ENCODE results near the gene ACOX3.

The ACOX3 gene

GRCh38 chr4:8321220-8321619 is 119.3 kb downstream of the ACOX3 start:
- Histone ChIP-seq H3K79me2 (ENCODE audit: insufficient read depth, low read depth) (no peaks in the 10 kb centered on the region), H3K4me3 (IDR thresholded peaks at IDR 0.05; ENCODE audit: insufficient read depth, low read depth, low read length) (no peak overlapping the region), H3K27me3 (ENCODE audit: insufficient read depth, low read depth) (no peaks in the 10 kb centered on the region; the same call in 1 of the 2 replicates), H3K4me2 (no peak overlapping the region), H3K27ac (no peak overlapping the region), H3K9ac (no peak overlapping the region), H3K4me1 (ENCODE audit: low read depth, poor library complexity, severe bottlenecking) (no peaks in the 10 kb centered on the region), H3K36me3 (ENCODE audit: insufficient read depth) (no peaks in the 10 kb centered on the region), H2AFZ (ENCODE audit: low read depth) (no peak overlapping the region), H4K20me1 (ENCODE audit: insufficient read depth) (no peaks in the 10 kb centered on the region)
- no peak for TF ChIP-seq CTCF (conservative IDR thresholded peaks at IDR 0.05; ENCODE audit: low read depth, low read length)

- Histone ChIP-seq H3K4me3 (IDR thresholded peaks at IDR 0.05; ENCODE audit: insufficient read depth, low read depth, low read length) (no peak overlapping the region), H3K4me1 (ENCODE audit: low read depth, poor library complexity, severe bottlenecking) (no peaks in the 10 kb centered on the region)
Measured at GRCh38 chr4:8320386-8320750, 120.2 kb downstream of the ACOX3 start.

DNA sequence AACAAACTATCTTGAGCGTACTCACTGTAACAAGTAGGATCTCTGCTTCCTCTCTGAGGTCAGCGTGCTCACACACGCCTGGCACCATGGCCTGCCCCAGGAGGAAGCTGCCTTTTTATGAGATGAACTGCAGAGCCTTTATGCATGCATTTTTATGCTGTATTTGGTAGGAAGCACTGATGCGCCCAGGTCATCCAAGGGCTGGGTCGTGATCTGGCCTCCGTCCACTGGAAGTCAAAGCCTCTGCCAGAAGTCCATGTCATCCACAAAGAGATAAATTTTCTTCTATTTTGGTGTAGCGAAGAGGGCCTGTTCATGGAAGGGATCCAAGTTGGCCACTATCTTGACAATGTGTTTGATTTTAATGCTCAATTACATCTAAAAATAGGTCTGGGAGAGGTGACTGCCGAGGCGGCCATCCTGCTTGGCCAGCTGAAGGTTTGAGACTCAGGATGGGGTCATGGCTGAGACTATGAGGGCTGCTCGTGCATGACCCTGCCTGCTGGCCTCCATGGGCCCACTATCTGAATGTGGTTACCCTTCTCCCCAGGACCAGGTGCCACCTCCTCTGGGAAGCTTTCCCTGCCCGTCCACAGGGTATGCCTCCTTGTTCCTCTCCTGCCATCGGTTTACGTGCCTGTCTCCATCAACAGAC is 120.7 kb downstream of the ACOX3 start:
- Histone ChIP-seq H3K27ac (no peak overlapping the region), H3K4me2 (no peak overlapping the region), H3K4me3 (IDR thresholded peaks at IDR 0.05; ENCODE audit: insufficient read depth, low read depth, low read length) (no peak overlapping the region), H4K20me1 (ENCODE audit: insufficient read depth) (no peaks in the 10 kb centered on the region), H3K36me3 (ENCODE audit: insufficient read depth) (no peaks in the 10 kb centered on the region), H3K79me2 (ENCODE audit: insufficient read depth, low read depth) (no peaks in the 10 kb centered on the region), H3K4me1 (ENCODE audit: low read depth, poor library complexity, severe bottlenecking) (no peaks in the 10 kb centered on the region), H3K27me3 (ENCODE audit: insufficient read depth, low read depth) (no peaks in the 10 kb centered on the region; the same call in 1 of the 2 replicates), H3K9ac (no peak overlapping the region), H2AFZ (ENCODE audit: low read depth) (no peak overlapping the region)
- TF ChIP-seq CTCF (conservative IDR thresholded peaks at IDR 0.05; ENCODE audit: low read depth, low read length) = no peak

More at GRCh38 chr4:8320386-8320750, 120.2 kb downstream of the ACOX3 start:
- Histone ChIP-seq H4K20me1 (ENCODE audit: insufficient read depth) (no peaks in the 10 kb centered on the region), H3K27ac (no peak overlapping the region), H3K79me2 (ENCODE audit: insufficient read depth, low read depth) (no peaks in the 10 kb centered on the region), H2AFZ (ENCODE audit: low read depth) (no peak overlapping the region), H3K36me3 (ENCODE audit: insufficient read depth) (no peaks in the 10 kb centered on the region), H3K4me2 (no peak overlapping the region), H3K27me3 (ENCODE audit: insufficient read depth, low read depth) (no peaks in the 10 kb centered on the region; the same call in 1 of the 2 replicates), H3K9ac (no peak overlapping the region)
- no peak for TF ChIP-seq CTCF (conservative IDR thresholded peaks at IDR 0.05; ENCODE audit: low read depth, low read length)

- Histone ChIP-seq H3K9ac (no peak overlapping the region), H3K27me3 (ENCODE audit: insufficient read depth, low read depth) (no peaks in the 10 kb centered on the region; the same call in 1 of the 2 replicates), H3K36me3 (ENCODE audit: insufficient read depth) (no peaks in the 10 kb centered on the region)
Measured at GRCh38 chr4:8319061-8319460, 121.5 kb downstream of the ACOX3 start.

More at GRCh38 chr4:8319061-8319460, 121.5 kb downstream of the ACOX3 start:
- no peak for TF ChIP-seq CTCF (conservative IDR thresholded peaks at IDR 0.05; ENCODE audit: low read depth, low read length)
- Histone ChIP-seq H3K27ac (no peak overlapping the region), H2AFZ (ENCODE audit: low read depth) (no peak overlapping the region), H4K20me1 (ENCODE audit: insufficient read depth) (no peaks in the 10 kb centered on the region), H3K4me2 (no peak overlapping the region), H3K4me1 (ENCODE audit: low read depth, poor library complexity, severe bottlenecking) (no peaks in the 10 kb centered on the region), H3K4me3 (IDR thresholded peaks at IDR 0.05; ENCODE audit: insufficient read depth, low read depth, low read length) (no peak overlapping the region), H3K79me2 (ENCODE audit: insufficient read depth, low read depth) (no peaks in the 10 kb centered on the region)

Data from KMS-11 (cell line).